ENCODE measurements around the gene TNIK. TPM values are rescaled to one million over a fixed set of nuclear protein-coding genes. Genes with fewer than 3 reads are reported as not detected.

The TNIK gene
- total and polyA plus RNA-seq, 5 experiments from 2014 or later = 13.2 to 50.0 (median 16.1) TPM

GRCh38 chr3:171348121-171348520, 112.1 kb downstream of the TNIK start:
- DNase-seq = no peak
- peaks cover 0 to 15% (median 3%) of the 10 kb centered on the region in 9 donors for H3K9me3 Mint-ChIP-seq
- no peak overlapping the region for H3K27ac Mint-ChIP-seq
- H3K4me1 Mint-ChIP-seq = peaks cover 30 to 66% (median 64%) of the 10 kb centered on the region in 4 donors
- H3K36me3 Mint-ChIP-seq = peaks cover 17 to 31% (median 23%) of the 10 kb centered on the region in 3 donors
- peak overlapping the region in 1 of 10 donors; percentile 18 for H3K4me3 Mint-ChIP-seq
- POLR2A ChIA-PET = no interaction called here
- no peaks in the 10 kb centered on the region for H3K27me3 Mint-ChIP-seq
- ATAC-seq = no peak

GRCh38 chr3:171347301-171348039, 112.7 kb downstream of the TNIK start:
- H3K27me3 Mint-ChIP-seq = no peaks in the 10 kb centered on the region
- H3K27ac Mint-ChIP-seq = peak overlapping the region in 1 of 10 donors; percentile 43
- ATAC-seq (no peak), DNase-seq (no peak)
- peaks cover 22 to 37% (median 28%) of the 10 kb centered on the region in 3 donors for H3K36me3 Mint-ChIP-seq
- peaks cover 32 to 65% (median 63%) of the 10 kb centered on the region in 4 donors for H3K4me1 Mint-ChIP-seq
- POLR2A ChIA-PET = no interaction called here
- H3K9me3 Mint-ChIP-seq = peaks cover 0 to 21% (median 7%) of the 10 kb centered on the region in 9 donors
- no peak overlapping the region for H3K4me3 Mint-ChIP-seq

- H3K27ac Mint-ChIP-seq = peak overlapping the region in 2 of 10 donors; percentile 22 to 49
- H3K4me1 Mint-ChIP-seq = peaks cover 31 to 64% (median 63%) of the 10 kb centered on the region in 4 donors
- no peak overlapping the region for H3K4me3 Mint-ChIP-seq
- peaks cover 22 to 40% (median 31%) of the 10 kb centered on the region in 3 donors for H3K36me3 Mint-ChIP-seq
- H3K9me3 Mint-ChIP-seq = peaks cover 0 to 21% (median 10%) of the 10 kb centered on the region in 9 donors
- ATAC-seq = no peak
- POLR2A ChIA-PET = no interaction called here
- no peaks in the 10 kb centered on the region for H3K27me3 Mint-ChIP-seq
- no peak for DNase-seq
These were observed 113.5 kb downstream of the TNIK start for GRCh38 chr3:171346582-171347300.

- peaks cover 0 to 21% (median 10%) of the 10 kb centered on the region in 9 donors for H3K9me3 Mint-ChIP-seq
- ATAC-seq (no peak), DNase-seq (no peak)
- peaks cover 29 to 64% (median 57%) of the 10 kb centered on the region in 4 donors for H3K4me1 Mint-ChIP-seq
- peak overlapping the region in 2 of 10 donors; percentile 10 to 13 for H3K27ac Mint-ChIP-seq
- POLR2A ChIA-PET = no interaction called here
- H3K4me3 Mint-ChIP-seq = no peak overlapping the region
- peaks cover 22 to 43% (median 31%) of the 10 kb centered on the region in 3 donors for H3K36me3 Mint-ChIP-seq
- no peaks in the 10 kb centered on the region for H3K27me3 Mint-ChIP-seq
These were observed 114.2 kb downstream of the TNIK start for GRCh38 chr3:171346019-171346418.

GRCh38 chr3:171345107-171345843, 114.9 kb downstream of the TNIK start:
- H3K9me3 Mint-ChIP-seq = peaks cover 0 to 21% (median 10%) of the 10 kb centered on the region in 9 donors
- POLR2A ChIA-PET = no interaction called here

GRCh38 chr3:171343693-171344092, 116.5 kb downstream of the TNIK start:
- DNase-seq = no peak
- H3K27ac Mint-ChIP-seq = peak overlapping the region in 1 of 10 donors; percentile 68
- H3K9me3 Mint-ChIP-seq = peaks cover 0 to 21% (median 10%) of the 10 kb centered on the region in 9 donors
- peaks cover 22 to 43% (median 34%) of the 10 kb centered on the region in 3 donors for H3K36me3 Mint-ChIP-seq
- H3K4me3 Mint-ChIP-seq = peak overlapping the region in 1 of 10 donors; percentile 23
- H3K4me1 Mint-ChIP-seq = peaks cover 30 to 58% (median 44%) of the 10 kb centered on the region in 4 donors
- ATAC-seq = no peak
- POLR2A ChIA-PET = no interaction called here
- no peaks in the 10 kb centered on the region for H3K27me3 Mint-ChIP-seq

More at GRCh38 chr3:171345107-171345843, 114.9 kb downstream of the TNIK start:
- ATAC-seq (no peak), DNase-seq (no peak)
- Mint-ChIP-seq H3K27me3 (no peaks in the 10 kb centered on the region), H3K4me1 (peaks cover 25 to 60% (median 50%) of the 10 kb centered on the region in 4 donors), H3K27ac (peak overlapping the region in 1 of 10 donors; percentile 13), H3K36me3 (peaks cover 22 to 43% (median 34%) of the 10 kb centered on the region in 3 donors), H3K4me3 (no peak overlapping the region)

GRCh38 chr3:171342783-171343420, 117.3 kb downstream of the TNIK start:
- H3K27ac Mint-ChIP-seq = peak overlapping the region in 2 of 10 donors; percentile 27 to 53
- POLR2A ChIA-PET = no interaction called here
- DNase-seq (no peak), ATAC-seq (no peak)
- peaks cover 0 to 21% (median 10%) of the 10 kb centered on the region in 9 donors for H3K9me3 Mint-ChIP-seq
- H3K4me3 Mint-ChIP-seq = no peak overlapping the region
- no peaks in the 10 kb centered on the region for H3K27me3 Mint-ChIP-seq
- peaks cover 22 to 43% (median 34%) of the 10 kb centered on the region in 3 donors for H3K36me3 Mint-ChIP-seq
- peaks cover 30 to 56% (median 41%) of the 10 kb centered on the region in 4 donors for H3K4me1 Mint-ChIP-seq

GRCh38 chr3:171342200-171342599, 118.0 kb downstream of the TNIK start:
- H3K27ac Mint-ChIP-seq = no peak overlapping the region
- no peak for DNase-seq
- no peak overlapping the region for H3K4me3 Mint-ChIP-seq
- peaks cover 0 to 21% (median 10%) of the 10 kb centered on the region in 9 donors for H3K9me3 Mint-ChIP-seq
- H3K27me3 Mint-ChIP-seq = no peaks in the 10 kb centered on the region
- H3K4me1 Mint-ChIP-seq = peaks cover 28 to 52% (median 35%) of the 10 kb centered on the region in 4 donors
- no peak for ATAC-seq
- POLR2A ChIA-PET = no interaction called here
- peaks cover 22 to 43% (median 32%) of the 10 kb centered on the region in 3 donors for H3K36me3 Mint-ChIP-seq

GRCh38 chr3:171340434-171340833, 119.8 kb downstream of the TNIK start:
- peaks cover 0 to 21% (median 10%) of the 10 kb centered on the region in 9 donors for H3K9me3 Mint-ChIP-seq
- H3K27me3 Mint-ChIP-seq = no peaks in the 10 kb centered on the region
- peaks cover 22 to 31% (median 26%) of the 10 kb centered on the region in 3 donors for H3K36me3 Mint-ChIP-seq
- no peak for DNase-seq
- ATAC-seq = no peak
- no peak overlapping the region for H3K27ac Mint-ChIP-seq
- POLR2A ChIA-PET = interaction anchor here (0.7 kb wide), 1 partner anchor 90 kb away, joined by 3 read pairs; no protein-coding TSS in a partner anchor
- H3K4me3 Mint-ChIP-seq = no peak overlapping the region
- peaks cover 23 to 53% (median 32%) of the 10 kb centered on the region in 4 donors for H3K4me1 Mint-ChIP-seq

GRCh38 chr3:171339598-171339997, 120.6 kb downstream of the TNIK start:
- peaks cover 14 to 24% (median 23%) of the 10 kb centered on the region in 3 donors for H3K36me3 Mint-ChIP-seq
- ATAC-seq (no peak), DNase-seq (no peak)
- peaks cover 0 to 20% (median 7%) of the 10 kb centered on the region in 9 donors for H3K9me3 Mint-ChIP-seq
- POLR2A ChIA-PET = no interaction called here
- peak overlapping the region in 1 of 10 donors; percentile 39 for H3K27ac Mint-ChIP-seq
- peaks cover 19 to 55% (median 36%) of the 10 kb centered on the region in 4 donors for H3K4me1 Mint-ChIP-seq
- no peak overlapping the region for H3K4me3 Mint-ChIP-seq
- no peaks in the 10 kb centered on the region for H3K27me3 Mint-ChIP-seq

GRCh38 chr3:171336406-171336805, 123.8 kb downstream of the TNIK start:
- Mint-ChIP-seq H3K27ac (peak overlapping the region in 2 of 10 donors; percentile 42 to 49), H3K36me3 (peaks cover 0 to 10% (median 9%) of the 10 kb centered on the region in 3 donors), H3K27me3 (no peaks in the 10 kb centered on the region), H3K9me3 (no peaks in the 10 kb centered on the region), H3K4me3 (no peak overlapping the region), H3K4me1 (peaks cover 21 to 62% (median 37%) of the 10 kb centered on the region in 4 donors)
- POLR2A ChIA-PET = no interaction called here
- DNase-seq = no peak
- no peak for ATAC-seq

GRCh38 chr3:171335559-171335958, 124.6 kb downstream of the TNIK start:
- DNase-seq = no peak
- no peak overlapping the region for H3K4me3 Mint-ChIP-seq
- no peak for ATAC-seq
- H3K27me3 Mint-ChIP-seq = no peaks in the 10 kb centered on the region
- peaks cover 25 to 69% (median 45%) of the 10 kb centered on the region in 4 donors for H3K4me1 Mint-ChIP-seq
- no peak overlapping the region for H3K27ac Mint-ChIP-seq
- H3K36me3 Mint-ChIP-seq = peaks cover 0 to 8% (median 7%) of the 10 kb centered on the region in 3 donors
- H3K9me3 Mint-ChIP-seq = no peaks in the 10 kb centered on the region
- POLR2A ChIA-PET = no interaction called here
